ENCODE data around the gene USP17L29. TPM values are rescaled to one million over a fixed set of nuclear protein-coding genes. Genes with fewer than 3 reads are reported as not detected.

Gene USP17L29, protein sequence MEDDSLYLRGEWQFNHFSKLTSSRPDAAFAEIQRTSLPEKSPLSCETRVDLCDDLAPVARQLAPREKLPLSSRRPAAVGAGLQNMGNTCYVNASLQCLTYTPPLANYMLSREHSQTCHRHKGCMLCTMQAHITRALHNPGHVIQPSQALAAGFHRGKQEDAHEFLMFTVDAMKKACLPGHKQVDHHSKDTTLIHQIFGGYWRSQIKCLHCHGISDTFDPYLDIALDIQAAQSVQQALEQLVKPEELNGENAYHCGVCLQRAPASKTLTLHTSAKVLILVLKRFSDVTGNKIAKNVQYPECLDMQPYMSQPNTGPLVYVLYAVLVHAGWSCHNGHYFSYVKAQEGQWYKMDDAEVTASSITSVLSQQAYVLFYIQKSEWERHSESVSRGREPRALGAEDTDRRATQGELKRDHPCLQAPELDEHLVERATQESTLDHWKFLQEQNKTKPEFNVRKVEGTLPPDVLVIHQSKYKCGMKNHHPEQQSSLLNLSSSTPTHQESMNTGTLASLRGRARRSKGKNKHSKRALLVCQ
- total RNA-seq = not detected in 2 replicates

DNA sequence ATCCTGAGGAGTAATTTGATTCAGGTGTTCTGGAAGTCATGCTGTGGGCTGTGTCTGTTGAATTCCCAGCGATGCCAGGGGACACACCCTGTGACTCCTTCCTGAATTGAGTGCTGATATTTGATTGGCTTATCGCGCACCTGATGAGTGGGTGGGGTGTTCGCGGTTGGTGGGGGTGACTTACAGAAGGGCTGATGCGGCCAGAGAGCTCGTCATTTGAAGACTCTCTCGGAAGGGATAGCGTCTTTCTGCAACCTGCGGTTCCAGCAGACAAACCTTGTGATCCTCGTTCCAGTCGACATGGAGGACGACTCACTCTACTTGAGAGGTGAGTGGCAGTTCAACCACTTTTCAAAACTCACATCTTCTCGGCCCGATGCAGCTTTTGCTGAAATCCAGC is at the start of gene USP17L29:
TSS of gene USP17L29 (plus strand) at position 301 of the 400 bp plus-strand sequence. CDS start at position 301, 0 bp downstream.

DNA sequence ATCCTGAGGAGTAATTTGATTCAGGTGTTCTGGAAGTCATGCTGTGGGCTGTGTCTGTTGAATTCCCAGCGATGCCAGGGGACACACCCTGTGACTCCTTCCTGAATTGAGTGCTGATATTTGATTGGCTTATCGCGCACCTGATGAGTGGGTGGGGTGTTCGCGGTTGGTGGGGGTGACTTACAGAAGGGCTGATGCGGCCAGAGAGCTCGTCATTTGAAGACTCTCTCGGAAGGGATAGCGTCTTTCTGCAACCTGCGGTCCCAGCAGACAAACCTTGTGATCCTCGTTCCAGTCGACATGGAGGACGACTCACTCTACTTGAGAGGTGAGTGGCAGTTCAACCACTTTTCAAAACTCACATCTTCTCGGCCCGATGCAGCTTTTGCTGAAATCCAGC is 28.6 kb upstream of the USP17L29 start, which contains the start of gene USP17L24:
TSS of gene USP17L24 (plus strand) at position 301 of the 400 bp plus-strand sequence. CDS start at position 301, 0 bp downstream.

GRCh38 chr4:9329611-9330010 is 23.8 kb upstream of the USP17L29 start, which contains the start of gene USP17L25:
TSS of gene USP17L25 (plus strand) at chr4:9329911. CDS start at chr4:9329911, 0 bp downstream.

DNA sequence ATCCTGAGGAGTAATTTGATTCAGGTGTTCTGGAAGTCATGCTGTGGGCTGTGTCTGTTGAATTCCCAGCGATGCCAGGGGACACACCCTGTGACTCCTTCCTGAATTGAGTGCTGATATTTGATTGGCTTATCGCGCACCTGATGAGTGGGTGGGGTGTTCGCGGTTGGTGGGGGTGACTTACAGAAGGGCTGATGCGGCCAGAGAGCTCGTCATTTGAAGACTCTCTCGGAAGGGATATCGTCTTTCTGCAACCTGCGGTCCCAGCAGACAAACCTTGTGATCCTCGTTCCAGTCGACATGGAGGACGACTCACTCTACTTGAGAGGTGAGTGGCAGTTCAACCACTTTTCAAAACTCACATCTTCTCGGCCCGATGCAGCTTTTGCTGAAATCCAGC is 19.1 kb upstream of the USP17L29 start, which contains the start of gene USP17L26:
TSS of gene USP17L26 (plus strand) at position 301 of the 400 bp plus-strand sequence. CDS start at position 301, 0 bp downstream.

GRCh38 chr4:9339103-9339502 is 14.3 kb upstream of the USP17L29 start, which contains the start of gene USP17L5:
TSS of gene USP17L5 (plus strand) at chr4:9339403. CDS start at chr4:9339403, 0 bp downstream.

DNA sequence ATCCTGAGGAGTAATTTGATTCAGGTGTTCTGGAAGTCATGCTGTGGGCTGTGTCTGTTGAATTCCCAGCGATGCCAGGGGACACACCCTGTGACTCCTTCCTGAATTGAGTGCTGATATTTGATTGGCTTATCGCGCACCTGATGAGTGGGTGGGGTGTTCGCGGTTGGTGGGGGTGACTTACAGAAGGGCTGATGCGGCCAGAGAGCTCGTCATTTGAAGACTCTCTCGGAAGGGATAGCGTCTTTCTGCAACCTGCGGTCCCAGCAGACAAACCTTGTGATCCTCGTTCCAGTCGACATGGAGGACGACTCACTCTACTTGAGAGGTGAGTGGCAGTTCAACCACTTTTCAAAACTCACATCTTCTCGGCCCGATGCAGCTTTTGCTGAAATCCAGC is 9.6 kb upstream of the USP17L29 start, which contains the start of gene USP17L27:
TSS of gene USP17L27 (plus strand) at position 301 of the 400 bp plus-strand sequence. CDS start at position 301, 0 bp downstream.

DNA sequence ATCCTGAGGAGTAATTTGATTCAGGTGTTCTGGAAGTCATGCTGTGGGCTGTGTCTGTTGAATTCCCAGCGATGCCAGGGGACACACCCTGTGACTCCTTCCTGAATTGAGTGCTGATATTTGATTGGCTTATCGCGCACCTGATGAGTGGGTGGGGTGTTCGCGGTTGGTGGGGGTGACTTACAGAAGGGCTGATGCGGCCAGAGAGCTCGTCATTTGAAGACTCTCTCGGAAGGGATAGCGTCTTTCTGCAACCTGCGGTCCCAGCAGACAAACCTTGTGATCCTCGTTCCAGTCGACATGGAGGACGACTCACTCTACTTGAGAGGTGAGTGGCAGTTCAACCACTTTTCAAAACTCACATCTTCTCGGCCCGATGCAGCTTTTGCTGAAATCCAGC is 4.8 kb upstream of the USP17L29 start, which contains the start of gene USP17L28:
TSS of gene USP17L28 (plus strand) at position 301 of the 400 bp plus-strand sequence. CDS start at position 301, 0 bp downstream.

DNA sequence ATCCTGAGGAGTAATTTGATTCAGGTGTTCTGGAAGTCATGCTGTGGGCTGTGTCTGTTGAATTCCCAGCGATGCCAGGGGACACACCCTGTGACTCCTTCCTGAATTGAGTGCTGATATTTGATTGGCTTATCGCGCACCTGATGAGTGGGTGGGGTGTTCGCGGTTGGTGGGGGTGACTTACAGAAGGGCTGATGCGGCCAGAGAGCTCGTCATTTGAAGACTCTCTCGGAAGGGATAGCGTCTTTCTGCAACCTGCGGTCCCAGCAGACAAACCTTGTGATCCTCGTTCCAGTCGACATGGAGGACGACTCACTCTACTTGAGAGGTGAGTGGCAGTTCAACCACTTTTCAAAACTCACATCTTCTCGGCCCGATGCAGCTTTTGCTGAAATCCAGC is 9.4 kb downstream of the USP17L29 start, which contains the start of gene USP17L30:
TSS of gene USP17L30 (plus strand) at position 301 of the 400 bp plus-strand sequence. CDS start at position 301, 0 bp downstream.

Other genes with a start within 250 kb of the USP17L29 start
- not detected in 2 replicates for gene FAM90A26, start 183.2 kb upstream of the USP17L29 start, total RNA-seq
- not detected in 2 replicates for gene USP17L10, start 143.0 kb upstream of the USP17L29 start, total RNA-seq
- not detected in 2 replicates for gene USP17L11, start 138.2 kb upstream of the USP17L29 start, total RNA-seq
- not detected in 2 replicates for gene USP17L12, start 133.5 kb upstream of the USP17L29 start, total RNA-seq
- not detected in 2 replicates for gene USP17L13, start 128.7 kb upstream of the USP17L29 start, total RNA-seq
- not detected in 2 replicates for gene USP17L15, start 119.3 kb upstream of the USP17L29 start, total RNA-seq
- not detected in 2 replicates for gene USP17L17, start 109.8 kb upstream of the USP17L29 start, total RNA-seq
- gene USP17L18, start 105.0 kb upstream of the USP17L29 start, total RNA-seq = not detected in 2 replicates
- not detected in 2 replicates for gene USP17L19, start 100.3 kb upstream of the USP17L29 start, total RNA-seq
- not detected in 2 replicates for gene USP17L20, start 95.5 kb upstream of the USP17L29 start, total RNA-seq
- gene USP17L21, start 90.8 kb upstream of the USP17L29 start, total RNA-seq = not detected in 2 replicates
- gene USP17L22, start 86.0 kb upstream of the USP17L29 start, total RNA-seq = not detected in 2 replicates
- gene USP17L24, start 28.5 kb upstream of the USP17L29 start, total RNA-seq = not detected in 2 replicates
- not detected in 2 replicates for gene USP17L25, start 23.7 kb upstream of the USP17L29 start, total RNA-seq
- gene USP17L26, start 19.0 kb upstream of the USP17L29 start, total RNA-seq = not detected in 2 replicates
- not detected in 2 replicates for gene USP17L5, start 14.2 kb upstream of the USP17L29 start, total RNA-seq
- not detected in 2 replicates for gene USP17L27, start 9.5 kb upstream of the USP17L29 start, total RNA-seq
- not detected in 2 replicates for gene USP17L28, start 4.7 kb upstream of the USP17L29 start, total RNA-seq
- gene USP17L30, start 9.5 kb downstream of the USP17L29 start, total RNA-seq = not detected in 2 replicates
- not detected in 2 replicates for gene DEFB131A, start 90.8 kb downstream of the USP17L29 start, total RNA-seq

All from epithelial cell of umbilical artery (primary cell).